Hepatocyte (in vitro differentiated cells): Measurements from ENCODE around the gene FGFR4. TPM values are rescaled to one million over a fixed set of nuclear protein-coding genes. Genes with fewer than 3 reads are reported as not detected.

Source experiments
- DNase-seq: peaks from one replicate; pipeline ENCODE4 v3.0.0-alpha.2; 2016; ENCODE audit warnings: low spot score
- H2AFZ ChIP-seq: fragments of 200-600 bp; sonication (generic); 2 replicates; pipeline ENCODE4 v1.6.0; 2016; ENCODE audit warnings: antibody characterized with exemption, mild to moderate bottlenecking
- H3K27ac ChIP-seq: fragments of 200-600 bp; sonication (generic); 2 replicates; pipeline ENCODE4 v1.5.1; 2016; ENCODE audit warnings: mild to moderate bottlenecking
- H3K27me3 ChIP-seq: fragments of 200-600 bp; sonication (generic); 2 replicates; pipeline ENCODE4 v1.6.1; 2016
- H3K36me3 ChIP-seq: fragments of 200-600 bp; sonication (generic); replicated peaks from 2 replicates; pipeline ENCODE4 v1.5.1; 2016; ENCODE audit warnings: low read depth; ENCODE audit not compliant: insufficient read depth
- H3K4me1 ChIP-seq: fragments of 200-600 bp; sonication (generic); 2 replicates; pipeline ENCODE4 v1.5.1; 2016; ENCODE audit warnings: mild to moderate bottlenecking, moderate library complexity; ENCODE audit not compliant: insufficient read depth
- H3K4me2 ChIP-seq: fragments of 200-600 bp; sonication (generic); 2 replicates; pipeline ENCODE4 v1.6.0; 2016
- H3K4me3 ChIP-seq: fragments of 200-600 bp; sonication (generic); 2 replicates; pipeline ENCODE4 v1.5.1; 2016; ENCODE audit warnings: mild to moderate bottlenecking
- H3K79me2 ChIP-seq: fragments of 200-600 bp; sonication (generic); 2 replicates; pipeline ENCODE4 v1.6.0; 2017; ENCODE audit warnings: mild to moderate bottlenecking
- H3K9me2 ChIP-seq: fragments of 200-600 bp; sonication (generic); replicated peaks from 2 replicates; pipeline ENCODE4 v1.6.0; 2017; ENCODE audit warnings: mild to moderate bottlenecking; ENCODE audit not compliant: insufficient read depth
- H3K9me3 ChIP-seq: fragments of 200-600 bp; sonication (generic); 2 replicates; pipeline ENCODE4 v1.5.1; 2016; ENCODE audit warnings: low read depth, mild to moderate bottlenecking
- H4K20me1 ChIP-seq: fragments of 200-600 bp; sonication (generic); 2 replicates; pipeline ENCODE4 v1.6.0; 2016; ENCODE audit warnings: mild to moderate bottlenecking; ENCODE audit not compliant: insufficient read depth, poor library complexity, severe bottlenecking
- CTCF ChIP-seq: fragments of 200-600 bp; sonication (generic); IDR thresholded peaks from 2 replicates; pipeline ENCODE4 v1.5.1; 2016; ENCODE audit warnings: antibody characterized with exemption, mild to moderate bottlenecking; ENCODE audit not compliant: poor library complexity
- EZH2 ChIP-seq: fragments of 200-600 bp; sonication (generic); IDR thresholded peaks from 2 replicates; pipeline ENCODE4 v1.6.1; 2016; ENCODE audit warnings: antibody characterized with exemption, mild to moderate bottlenecking, borderline replicate concordance
- EZH2phosphoT487 ChIP-seq: fragments of 200-600 bp; sonication (generic); IDR thresholded peaks from one replicate; pipeline ENCODE4 v1.6.1; 2018; ENCODE audit warnings: antibody characterized with exemption, mild to moderate bottlenecking, low read depth, moderate library complexity; ENCODE audit not compliant: unreplicated experiment, severe bottlenecking
- WGBS: methylation state at CpG from one replicate; pipeline ENCODE4 v1.1.6; 2016; ENCODE audit warnings: low lambda C conversion rate; ENCODE audit errors: missing lambda C conversion rate; 5-methylcytosine and 5-hydroxymethylcytosine counted together
- polyA plus RNA-seq: library from polyadenylated mRNA; unstranded; fragments of >200 nt; fragmentation: Nextera tagmentation; extraction: Ambion mirVana; gene quantifications from 2 replicates; pipeline ENCODE4 v1.2.1, GENCODE V29; 2016
- total RNA-seq: library from RNA; depleted of rRNA; stranded (reverse); fragments of >200 nt; gene quantifications from 2 replicates; pipeline ENCODE4 v1.2.3, GENCODE V29; 2014

FGFR4 gene
- total and polyA plus RNA-seq, 2 experiments from 2014 or later, result 94.3 to 121 TPM

GRCh38 chr5:177122566-177122965 lies 35.9 kb downstream of the FGFR4 start:
- Histone ChIP-seq H3K4me3 (no peak overlapping the region), H3K4me1 (no peaks in the 10 kb centered on the region), H3K4me2 (no peak overlapping the region), H3K27ac (no peak overlapping the region), H3K79me2 (no peaks in the 10 kb centered on the region), H3K27me3 (no peaks in the 10 kb centered on the region), H3K9me3 (no peaks in the 10 kb centered on the region), H4K20me1 (no peaks in the 10 kb centered on the region), H3K9me2 (no peaks in the 10 kb centered on the region), H2AFZ (no peak overlapping the region), H3K36me3 (no peaks in the 10 kb centered on the region)
- WGBS, result 94% methylated on average over 5 of the region's 5 CpGs
- TF ChIP-seq EZH2phosphoT487, result no peak
- no peak for TF ChIP-seq CTCF
- TF ChIP-seq EZH2, result no peak
- DNase-seq, result no peak

- no peaks in the 10 kb centered on the region for H3K9me2 ChIP-seq
- no peak overlapping the region for H3K27ac ChIP-seq
- no peaks in the 10 kb centered on the region for H3K4me1 ChIP-seq
- no peak overlapping the region for H2AFZ ChIP-seq
- no peaks in the 10 kb centered on the region for H4K20me1 ChIP-seq
- H3K4me2 ChIP-seq, result no peak overlapping the region
- H3K79me2 ChIP-seq, result no peaks in the 10 kb centered on the region
- TF ChIP-seq CTCF (no peak), EZH2 (no peak), EZH2phosphoT487 (no peak)
- H3K36me3 ChIP-seq, result no peaks in the 10 kb centered on the region
- DNase-seq, result no peak
- no peaks in the 10 kb centered on the region for H3K9me3 ChIP-seq
- no peaks in the 10 kb centered on the region for H3K27me3 ChIP-seq
- H3K4me3 ChIP-seq, result no peak overlapping the region
- WGBS, result 92% methylated on average over 15 of the region's 15 CpGs
Observed at GRCh38 chr5:177123789-177124485, 37.2 kb downstream of the FGFR4 start.

GRCh38 chr5:177124486-177124991 lies 37.8 kb downstream of the FGFR4 start:
- no peak overlapping the region for H3K27ac ChIP-seq

More at GRCh38 chr5:177124486-177124991, 37.8 kb downstream of the FGFR4 start:
- H3K4me2 ChIP-seq, result no peak overlapping the region
- no peaks in the 10 kb centered on the region for H3K27me3 ChIP-seq
- no peaks in the 10 kb centered on the region for H3K79me2 ChIP-seq
- H3K36me3 ChIP-seq, result no peaks in the 10 kb centered on the region
- H3K4me3 ChIP-seq, result no peak overlapping the region
- 80% methylated on average over 4 of the region's 4 CpGs for WGBS
- no peak for DNase-seq
- no peak overlapping the region for H2AFZ ChIP-seq
- H3K9me3 ChIP-seq, result no peaks in the 10 kb centered on the region
- H3K9me2 ChIP-seq, result no peaks in the 10 kb centered on the region
- TF ChIP-seq EZH2 (no peak), CTCF (no peak), EZH2phosphoT487 (no peak)
- no peaks in the 10 kb centered on the region for H4K20me1 ChIP-seq
- no peaks in the 10 kb centered on the region for H3K4me1 ChIP-seq
